Nephron (organoid): ENCODE results near the gene HIC2.
"Not testable (repeated sequence)": the region's sequence is repeated elsewhere in the genome, so short reads cannot be mapped to it uniquely, and the experiment has no call there.

ENCODE experiments used
- H3K27ac Mint-ChIP-seq, 3 experiments: 2 replicates each; pipeline ENCODE4 v1.8.0; 2020; ENCODE audit warnings: mixed read lengths in 3 of 3, mild to moderate bottlenecking in 2 of 3, moderate library complexity in 1 of 3
- H3K27me3 Mint-ChIP-seq: 2 replicates; pipeline ENCODE4 v1.8.0; 2021; ENCODE audit warnings: low read depth, mild to moderate bottlenecking, moderate library complexity, mixed read lengths
- H3K36me3 Mint-ChIP-seq: 2 replicates; pipeline ENCODE4 v1.8.0; 2020; ENCODE audit warnings: low read depth, mixed read lengths
- H3K4me1 Mint-ChIP-seq: 2 replicates; pipeline ENCODE4 v1.8.0; 2020; ENCODE audit warnings: mixed read lengths
- H3K4me3 Mint-ChIP-seq, 3 experiments: 2 replicates each; pipeline ENCODE4 v1.8.0; 2020; ENCODE audit warnings: mild to moderate bottlenecking in 3 of 3, mixed read lengths in 3 of 3, moderate library complexity in 2 of 3
- H3K9me3 Mint-ChIP-seq: 2 replicates; pipeline ENCODE4 v1.8.0; 2020; ENCODE audit warnings: mixed read lengths

Gene HIC2

GRCh38 chr22:21417853-21418252 lies 682 bp downstream of the HIC2 start:
- H3K9me3 Mint-ChIP-seq, H3K4me1 Mint-ChIP-seq: not testable (repeated sequence)

GRCh38 chr22:21418974-21419638 lies 1.9 kb downstream of the HIC2 start:
- H3K9me3 Mint-ChIP-seq, H3K36me3 Mint-ChIP-seq, H3K27ac Mint-ChIP-seq, H3K27me3 Mint-ChIP-seq, H3K4me3 Mint-ChIP-seq, H3K4me1 Mint-ChIP-seq: not testable (repeated sequence)

More at GRCh38 chr22:21417853-21418252, 682 bp downstream of the HIC2 start:
- H3K4me3 Mint-ChIP-seq, result peak overlapping the region; percentile 73 to 82 (median 80)
- not testable (repeated sequence) for H3K36me3 Mint-ChIP-seq, H3K27ac Mint-ChIP-seq, H3K27me3 Mint-ChIP-seq

- H3K9me3 Mint-ChIP-seq, H3K4me3 Mint-ChIP-seq, H3K27ac Mint-ChIP-seq, H3K36me3 Mint-ChIP-seq, H3K4me1 Mint-ChIP-seq, H3K27me3 Mint-ChIP-seq: not testable (repeated sequence)
These were observed 3.1 kb downstream of the HIC2 start for GRCh38 chr22:21420180-21420763.

GRCh38 chr22:21424084-21424709 lies 7.0 kb downstream of the HIC2 start:
- not testable (repeated sequence) for H3K4me1 Mint-ChIP-seq, H3K27me3 Mint-ChIP-seq, H3K4me3 Mint-ChIP-seq, H3K36me3 Mint-ChIP-seq, H3K9me3 Mint-ChIP-seq, H3K27ac Mint-ChIP-seq

- not testable (repeated sequence) for H3K4me1 Mint-ChIP-seq, H3K4me3 Mint-ChIP-seq, H3K27me3 Mint-ChIP-seq, H3K9me3 Mint-ChIP-seq, H3K27ac Mint-ChIP-seq, H3K36me3 Mint-ChIP-seq
These were observed 17.4 kb downstream of the HIC2 start for GRCh38 chr22:21434378-21435233.

- not testable (repeated sequence) for H3K9me3 Mint-ChIP-seq, H3K27ac Mint-ChIP-seq, H3K4me3 Mint-ChIP-seq, H3K4me1 Mint-ChIP-seq, H3K27me3 Mint-ChIP-seq, H3K36me3 Mint-ChIP-seq
These were observed 19.0 kb downstream of the HIC2 start for GRCh38 chr22:21435998-21436810.

GRCh38 chr22:21438013-21438412 lies 20.8 kb downstream of the HIC2 start:
- not testable (repeated sequence) for H3K4me3 Mint-ChIP-seq, H3K27ac Mint-ChIP-seq, H3K9me3 Mint-ChIP-seq, H3K27me3 Mint-ChIP-seq, H3K4me1 Mint-ChIP-seq, H3K36me3 Mint-ChIP-seq

- not testable (repeated sequence) for H3K4me1 Mint-ChIP-seq, H3K27me3 Mint-ChIP-seq, H3K36me3 Mint-ChIP-seq, H3K27ac Mint-ChIP-seq, H3K9me3 Mint-ChIP-seq, H3K4me3 Mint-ChIP-seq
These were observed 23.0 kb downstream of the HIC2 start for GRCh38 chr22:21440018-21440636.

GRCh38 chr22:21440676-21441075 lies 23.5 kb downstream of the HIC2 start:
- not testable (repeated sequence) for H3K4me3 Mint-ChIP-seq, H3K27me3 Mint-ChIP-seq, H3K36me3 Mint-ChIP-seq, H3K4me1 Mint-ChIP-seq, H3K9me3 Mint-ChIP-seq, H3K27ac Mint-ChIP-seq

- H3K4me3 Mint-ChIP-seq, H3K9me3 Mint-ChIP-seq, H3K27ac Mint-ChIP-seq, H3K36me3 Mint-ChIP-seq, H3K4me1 Mint-ChIP-seq, H3K27me3 Mint-ChIP-seq: not testable (repeated sequence)
These were observed 24.0 kb downstream of the HIC2 start for GRCh38 chr22:21441170-21441569.

GRCh38 chr22:21442123-21442522 lies 25.0 kb downstream of the HIC2 start:
- not testable (repeated sequence) for H3K36me3 Mint-ChIP-seq, H3K4me3 Mint-ChIP-seq, H3K4me1 Mint-ChIP-seq, H3K27me3 Mint-ChIP-seq, H3K27ac Mint-ChIP-seq, H3K9me3 Mint-ChIP-seq

GRCh38 chr22:21442646-21443045 lies 25.5 kb downstream of the HIC2 start:
- not testable (repeated sequence) for H3K9me3 Mint-ChIP-seq, H3K27me3 Mint-ChIP-seq, H3K36me3 Mint-ChIP-seq, H3K4me3 Mint-ChIP-seq, H3K4me1 Mint-ChIP-seq
- peak overlapping the region in 1 of 3 experiments; percentile 85 for H3K27ac Mint-ChIP-seq
